Smooth muscle cell of bladder (primary cell): ENCODE data around the gene EEF1B2. TPM values are rescaled to one million over a fixed set of nuclear protein-coding genes. Genes with fewer than 3 reads are reported as not detected.

Experiments used
- total RNA-seq: library from RNA; depleted of rRNA; stranded (reverse); fragments of >200 nt; gene quantifications from 2 replicates; pipeline ENCODE4 v1.2.3, GENCODE V29; 2014

EEF1B2 gene
- 913 and 943 TPM in 2 replicates for total RNA-seq

DNA sequence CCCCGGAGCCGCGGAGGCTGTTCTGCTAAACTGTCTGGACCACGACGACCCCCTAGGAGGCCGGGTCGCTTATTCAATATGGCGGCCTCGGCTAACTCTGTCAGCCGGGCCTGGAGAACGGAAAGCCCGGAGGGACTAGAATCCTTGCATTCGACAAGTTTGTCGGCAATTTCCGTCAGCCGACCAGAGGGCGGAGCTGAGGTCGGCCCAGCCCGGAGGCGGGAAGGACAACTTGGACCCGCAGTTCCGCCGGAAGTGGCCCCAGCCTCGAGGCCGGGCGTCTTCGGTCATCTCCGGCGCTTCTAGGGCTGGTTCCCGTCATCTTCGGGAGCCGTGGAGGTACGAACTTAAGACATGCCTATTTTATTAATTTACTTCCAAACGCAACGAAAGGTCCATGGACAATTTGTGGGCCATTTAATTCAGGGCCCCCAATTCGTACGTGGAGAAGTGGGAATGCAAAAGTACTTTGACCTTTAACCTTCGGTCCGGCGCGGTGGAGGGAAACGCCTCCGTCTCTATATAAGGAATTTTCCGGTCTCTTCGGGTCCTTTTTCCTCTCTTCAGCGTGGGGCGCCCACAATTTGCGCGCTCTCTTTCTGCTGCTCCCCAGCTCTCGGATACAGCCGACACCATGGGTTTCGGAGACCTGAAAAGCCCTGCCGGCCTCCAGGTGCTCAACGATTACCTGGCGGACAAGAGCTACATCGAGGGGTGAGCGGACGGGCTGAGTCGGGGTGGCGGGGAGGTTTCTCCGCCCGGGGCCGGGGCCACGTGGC, at the start of gene EEF1B2, which contains the start of gene NDUFS1:
TSS of gene EEF1B2 (plus strand) at position 550 of the 779 bp plus-strand sequence. CDS start at position 635, 85 bp downstream.
TSS of gene NDUFS1 (minus strand) at position 99 of the 779 bp plus-strand sequence. CDS start 5,766 bp downstream, outside the sequence.

Other genes with a start within 250 kb of the EEF1B2 start
- 4.2 and 4.3 TPM in 2 replicates for gene INO80D, start 73.7 kb upstream of the EEF1B2 start, total RNA-seq
- 97.8 and 112 TPM in 2 replicates for gene NDUFS1, start 451 bp upstream of the EEF1B2 start, total RNA-seq
- gene ZDBF2, start 114.8 kb downstream of the EEF1B2 start, total RNA-seq, result 15.3 and 16.8 TPM in 2 replicates